ENCODE results near the gene TSPAN31. TPM values are rescaled to one million over a fixed set of nuclear protein-coding genes. Genes with fewer than 3 reads are reported as not detected.

TSPAN31 gene
- total RNA-seq, 4 donors from 2014 or later: 29.8 to 54.7 (median 36.8) TPM

GRCh38 chr12:57781801-57782200 is 37.0 kb downstream of the TSPAN31 start:
- TF ChIP-seq POLR2AphosphoS5 (IDR thresholded peaks at IDR 0.05) (no peak), EP300 (IDR thresholded peaks at IDR 0.05) (no peak), POLR2A (IDR thresholded peaks at IDR 0.05) (no peak), CTCF (IDR thresholded peaks at IDR 0.05) (no peak)
- no peak for DNase-seq (ENCODE audit: low spot score in 2 of 2)
- Histone ChIP-seq H3K4me1 (peaks cover 23% of the 10 kb centered on the region), H3K27ac (no peak overlapping the region), H3K36me3 (peaks cover 19% of the 10 kb centered on the region), H3K27me3 (no peaks in the 10 kb centered on the region), H3K4me3 (no peak overlapping the region), H3K9me3 (no peaks in the 10 kb centered on the region)
- 66% methylated on average over 2 of the region's 2 CpGs for WGBS

GRCh38 chr12:57782243-57782607 is 37.4 kb downstream of the TSPAN31 start:
- peaks cover 23% of the 10 kb centered on the region for H3K4me1 ChIP-seq
- no peak for TF ChIP-seq EP300 (IDR thresholded peaks at IDR 0.05)
- no peak for TF ChIP-seq POLR2AphosphoS5 (IDR thresholded peaks at IDR 0.05)
- no peak for TF ChIP-seq POLR2A (IDR thresholded peaks at IDR 0.05)
- TF ChIP-seq CTCF (IDR thresholded peaks at IDR 0.05): no peak
- 19% methylated on average over 4 of the region's 4 CpGs for WGBS
- no peak for DNase-seq (ENCODE audit: low spot score in 2 of 2)
- no peaks in the 10 kb centered on the region for H3K9me3 ChIP-seq
- H3K4me3 ChIP-seq: peak overlapping the region; percentile 93
- no peak overlapping the region for H3K27ac ChIP-seq
- peaks cover 24% of the 10 kb centered on the region for H3K36me3 ChIP-seq
- H3K27me3 ChIP-seq: no peaks in the 10 kb centered on the region

GRCh38 chr12:57782608-57783465 is 38.0 kb downstream of the TSPAN31 start, which contains the start of gene TSFM:
Gene TSFM, plus strand, starts transcription at chr12:57782787. Its CDS starts 15 bp downstream, at chr12:57782802.
- WGBS: under 1% methylated on average over 45 of the region's 45 CpGs
- peak within 1 kb of the TSS; percentile 93 for H3K4me3 ChIP-seq
- no peaks in the 10 kb centered on the region for H3K9me3 ChIP-seq
- H3K27ac ChIP-seq: peak within 1 kb of the TSS; percentile 85
- H3K27me3 ChIP-seq: no peaks in the 10 kb centered on the region
- peak; percentile 81 to 98 for TF ChIP-seq CTCF (IDR thresholded peaks at IDR 0.05)
- no peak for TF ChIP-seq EP300 (IDR thresholded peaks at IDR 0.05)
- TF ChIP-seq POLR2A (IDR thresholded peaks at IDR 0.05): peak in 1 of 2 donors; percentile 51
- TF ChIP-seq POLR2AphosphoS5 (IDR thresholded peaks at IDR 0.05): peak; percentile 74 to 99 (median 89)
- H3K4me1 ChIP-seq: peaks cover 23% of the 10 kb centered on the region
- H3K36me3 ChIP-seq: peaks cover 28% of the 10 kb centered on the region
- DNase-seq (ENCODE audit: low spot score in 2 of 2): peak; percentile 98 to 99

GRCh38 chr12:57783466-57783801 is 38.6 kb downstream of the TSPAN31 start:
- no peak overlapping the region for H3K27ac ChIP-seq
- H3K9me3 ChIP-seq: no peaks in the 10 kb centered on the region
- H3K27me3 ChIP-seq: no peaks in the 10 kb centered on the region
- H3K4me1 ChIP-seq: peaks cover 23% of the 10 kb centered on the region
- no peak for DNase-seq (ENCODE audit: low spot score in 2 of 2)
- TF ChIP-seq CTCF (IDR thresholded peaks at IDR 0.05) (no peak), POLR2A (IDR thresholded peaks at IDR 0.05) (no peak)
- peaks cover 28% of the 10 kb centered on the region for H3K36me3 ChIP-seq
- 80% methylated on average over 12 of the region's 12 CpGs for WGBS
- H3K4me3 ChIP-seq: peak overlapping the region; percentile 93

- WGBS: 92% methylated on average over 11 of the region's 11 CpGs
- TF ChIP-seq POLR2A (IDR thresholded peaks at IDR 0.05): no peak
- TF ChIP-seq EP300 (IDR thresholded peaks at IDR 0.05): no peak
- TF ChIP-seq CTCF (IDR thresholded peaks at IDR 0.05): no peak
- no peak for TF ChIP-seq POLR2AphosphoS5 (IDR thresholded peaks at IDR 0.05)
- Histone ChIP-seq H3K36me3 (peaks cover 30% of the 10 kb centered on the region), H3K9me3 (no peaks in the 10 kb centered on the region), H3K27me3 (no peaks in the 10 kb centered on the region), H3K4me3 (peak overlapping the region; percentile 93), H3K4me1 (peaks cover 23% of the 10 kb centered on the region), H3K27ac (no peak overlapping the region)
- no peak for DNase-seq (ENCODE audit: low spot score in 2 of 2)
These were observed 39.0 kb downstream of the TSPAN31 start for GRCh38 chr12:57783861-57784260.

Data from suprapubic skin (tissue), 4 donors.